ENCODE measurements around the gene ZNF136. TPM values are rescaled to one million over a fixed set of nuclear protein-coding genes. Genes with fewer than 3 reads are reported as not detected.

The ZNF136 gene
- total and polyA plus RNA-seq, 9 of the 15 experiments (the other 6 are each of a cell fraction or from before 2014, with no cell fraction given) = 1.0 to 5.3 (median 3.1) TPM

GRCh38 chr19:12224676-12225075, 61.8 kb downstream of the ZNF136 start:
- CTCF ChIA-PET (ENCODE audit: low intra/inter-chr PET ratio) = no interaction called here
- intact Hi-C loops (cut with micrococcal nuclease) (no loop called here), in situ Hi-C loops (cut with MboI) (no loop called here)
- Histone ChIP-seq H3K4me3 (no peak overlapping the region), H3K27ac (ENCODE audit: extremely low read depth, low read depth, low read length) (no peak overlapping the region), H3K9me1 (ENCODE audit: control insufficient read depth, insufficient read depth, low read length) (no peaks in the 10 kb centered on the region), H3K27me3 (ENCODE audit: control insufficient read depth in 2 of 2, insufficient read depth in 2 of 2, low read length in 2 of 2) (no peaks in the 10 kb centered on the region), H3K4me2 (ENCODE audit: insufficient read depth, low read length) (no peak overlapping the region), H3K36me3 (ENCODE audit: control insufficient read depth, insufficient read depth, low read length) (no peaks in the 10 kb centered on the region), H4K20me1 (replicated peaks; ENCODE audit: control insufficient read depth, insufficient read depth, low read length) (no peaks in the 10 kb centered on the region), H3K9ac (ENCODE audit: insufficient read depth in 1 of 2, low read depth in 2 of 2, low read length in 2 of 2) (no peak overlapping the region), H3K79me2 (ENCODE audit: control insufficient read depth, insufficient read depth, low read length) (no peaks in the 10 kb centered on the region), H3K4me1 (replicated peaks in 1 of 2; ENCODE audit: control insufficient read depth in 2 of 2, insufficient read depth in 2 of 2, low read length in 2 of 2) (no peaks in the 10 kb centered on the region), H3K9me3 (replicated peaks; ENCODE audit: control insufficient read depth, insufficient read depth, low read depth, low read length) (no peaks in the 10 kb centered on the region), H2AFZ (ENCODE audit: low read depth, low read length) (no peak overlapping the region)
- DNase-seq (ENCODE audit: extremely low read depth in 1 of 4, low spot score in 3 of 4) (no peak), ATAC-seq (no peak), FAIRE-seq (no peak)
- POLR2A ChIA-PET = no interaction called here
- no TSS peak for BruUV-seq (replicated peaks)
- 4% methylated on average over 5 of the region's 6 CpGs for WGBS (ENCODE audit: insufficient coverage, low coverage, missing lambda C conversion rate)
- no peak for TF ChIP-seq ZNF197 (CRISPR knock-in tag; IDR thresholded peaks at IDR 0.05; ENCODE audit: low read depth)
- no peak for TF ChIP-seq ZBTB11 (CRISPR knock-in tag; IDR thresholded peaks at IDR 0.05)
- TF ChIP-seq TAF15 (IDR thresholded peaks at IDR 0.05; ENCODE audit: low read depth, low read length) = no peak
- TF ChIP-seq GTF3C2 (IDR thresholded peaks at IDR 0.05; ENCODE audit: borderline replicate concordance, extremely low read depth, insufficient read length) = no peak
- no peak for TF ChIP-seq HDAC6 (IDR thresholded peaks at IDR 0.05; ENCODE audit: low read depth, low read length)
- no peak for TF ChIP-seq ELF4 (CRISPR knock-in tag; IDR thresholded peaks at IDR 0.05)
- no peak for TF ChIP-seq NCOR1 (IDR thresholded peaks at IDR 0.05)
- no peak for TF ChIP-seq HDAC3 (IDR thresholded peaks at IDR 0.05; ENCODE audit: borderline replicate concordance, partially characterized antibody)
- TF ChIP-seq ZNF655 (CRISPR knock-in tag; IDR thresholded peaks at IDR 0.05) = no peak
- TF ChIP-seq TOE1 (IDR thresholded peaks at IDR 0.05; ENCODE audit: borderline replicate concordance) = no peak
- TF ChIP-seq TOE1 (CRISPR knock-in tag; IDR thresholded peaks at IDR 0.05; ENCODE audit: borderline replicate concordance, low read depth) = no peak
- no peak for TF ChIP-seq ZBTB26 (CRISPR knock-in tag; IDR thresholded peaks at IDR 0.05)
- TF ChIP-seq ZNF174 (CRISPR knock-in tag; IDR thresholded peaks at IDR 0.05) = no peak

Measured in K562 (cell line).